Measurements from ENCODE around the gene UQCRH.

Gene UQCRH

DNA sequence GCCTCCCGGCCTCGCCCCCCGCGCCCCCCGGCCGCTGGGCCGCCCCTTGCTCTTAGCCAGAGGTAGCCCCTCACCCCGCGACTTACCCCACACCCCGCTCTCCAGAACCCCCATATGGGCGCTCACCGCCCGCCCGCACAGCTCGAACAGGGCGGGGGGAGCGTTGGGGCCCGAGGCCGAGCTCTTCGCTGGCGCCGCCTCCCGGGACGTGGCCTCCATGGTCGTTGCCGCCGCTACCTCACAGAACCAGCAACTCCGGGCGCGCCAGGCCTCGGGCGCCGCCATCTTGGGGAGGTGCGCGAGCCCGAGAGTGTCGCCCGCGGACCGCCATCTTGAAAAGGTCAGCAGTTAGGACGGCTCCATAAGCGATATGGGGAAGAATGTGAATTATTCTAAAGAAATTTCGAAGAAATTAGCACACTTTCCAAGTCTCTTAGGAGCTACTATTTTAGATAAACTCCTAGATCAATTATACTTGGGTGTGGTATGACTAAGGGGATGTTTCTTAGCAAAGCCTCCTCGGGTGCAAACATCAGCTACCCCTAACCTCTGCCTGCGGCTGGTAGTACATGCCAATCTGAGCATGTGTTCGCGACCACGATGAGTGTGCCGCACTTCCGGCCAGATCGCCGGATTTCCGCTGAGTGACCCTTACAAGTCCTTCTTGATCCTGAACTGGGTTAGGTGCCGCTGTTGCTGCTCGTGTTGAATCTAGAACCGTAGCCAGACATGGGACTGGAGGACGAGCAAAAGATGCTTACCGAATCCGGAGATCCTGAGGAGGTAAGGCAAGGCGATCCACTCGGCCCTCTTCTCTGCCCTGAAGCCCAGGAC is at the start of gene UQCRH, which contains the start of gene LRRC41:
UQCRH (plus strand) TSS at position 661 of the 834 bp plus-strand sequence; CDS start at position 730, 69 bp downstream.
LRRC41 (minus strand) TSS at position 579 of the 834 bp plus-strand sequence; CDS start at position 285, 294 bp downstream.
- peak; percentile 90 to 92 for DNase-seq (ENCODE audit: low read depth in 2 of 2)

DNA sequence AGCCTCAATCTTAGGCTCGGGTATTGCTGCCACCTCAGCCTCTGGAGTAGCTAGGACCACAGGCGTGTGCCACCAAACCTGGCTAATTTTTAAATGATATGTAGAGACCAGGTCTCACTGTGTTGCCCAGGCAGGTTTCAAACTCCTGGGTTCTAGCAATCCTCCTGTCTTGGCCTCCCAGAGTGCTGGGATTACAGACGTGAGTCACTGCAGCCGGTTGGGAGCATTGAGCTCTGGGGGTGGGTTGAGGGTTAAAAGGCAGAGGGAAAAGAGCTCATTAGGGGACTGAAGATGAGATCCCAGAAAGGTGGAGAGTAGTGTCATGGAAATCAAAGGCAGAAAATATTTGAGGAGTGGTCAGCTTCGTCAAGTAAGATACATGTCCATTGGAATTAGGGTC is 48.8 kb upstream of the UQCRH start:
- DNase-seq (ENCODE audit: low read depth in 2 of 2), result no peak

DNA sequence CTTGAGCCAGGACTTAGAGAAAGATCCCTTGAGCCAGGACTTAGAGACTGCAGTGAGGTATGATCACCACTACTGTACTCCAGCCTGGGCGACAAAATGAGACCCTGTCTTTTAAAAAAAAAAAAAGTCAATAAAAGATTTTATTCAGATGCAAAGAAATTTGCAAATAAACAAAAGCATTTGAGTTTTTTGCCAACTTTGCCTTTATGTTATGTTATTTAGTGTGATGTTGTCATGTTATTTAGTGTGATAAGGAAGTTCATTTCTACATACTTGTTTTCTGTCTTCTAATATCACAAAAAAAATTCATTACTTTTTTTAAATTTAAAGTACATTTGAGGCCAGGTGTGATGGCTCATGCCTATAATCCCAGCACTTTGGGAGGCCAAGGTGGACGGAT is 47.0 kb upstream of the UQCRH start:
- no peak for DNase-seq (ENCODE audit: low read depth in 2 of 2)

DNA sequence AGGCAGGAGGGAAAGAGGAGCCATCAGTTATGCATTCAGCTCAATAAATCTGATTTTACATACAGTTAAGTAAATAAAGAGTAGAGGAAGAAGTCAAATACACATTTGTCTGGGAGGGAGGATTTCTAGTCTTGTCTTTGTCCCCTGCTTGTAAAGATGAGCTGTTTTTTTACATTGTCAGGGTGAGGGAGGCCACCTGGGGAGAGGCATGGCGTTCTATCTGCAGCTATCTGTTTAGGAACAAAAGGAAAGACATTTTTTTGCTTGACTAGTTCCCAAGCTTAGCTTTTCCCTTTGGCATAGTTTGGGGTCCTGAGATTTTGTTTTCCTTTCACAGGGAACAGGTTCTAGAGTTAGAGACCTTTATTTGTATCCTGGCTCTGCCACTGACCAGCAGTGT is 41.0 kb upstream of the UQCRH start:
- DNase-seq (ENCODE audit: low read depth in 2 of 2), result no peak

DNA sequence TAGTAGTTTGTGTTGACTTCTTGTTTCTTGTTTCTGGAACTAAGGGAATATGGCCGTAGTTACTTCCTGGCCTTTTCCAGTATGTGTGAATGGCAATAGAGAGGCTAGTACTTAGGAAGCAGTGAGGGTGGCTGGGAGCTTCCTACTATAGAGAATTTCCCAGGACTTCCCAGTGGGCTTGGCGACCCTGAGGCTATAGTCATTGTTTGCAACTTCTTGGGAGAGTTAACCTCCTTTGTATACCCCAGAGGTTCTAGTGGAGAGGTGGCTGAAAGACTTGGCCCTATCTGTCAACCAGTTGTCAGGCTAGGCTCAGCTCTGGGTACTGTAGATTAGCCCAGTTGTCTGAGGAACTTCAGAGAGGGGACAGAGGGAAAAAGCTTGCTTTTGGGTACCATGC is 40.4 kb upstream of the UQCRH start:
- DNase-seq (ENCODE audit: low read depth in 2 of 2), result no peak

DNA sequence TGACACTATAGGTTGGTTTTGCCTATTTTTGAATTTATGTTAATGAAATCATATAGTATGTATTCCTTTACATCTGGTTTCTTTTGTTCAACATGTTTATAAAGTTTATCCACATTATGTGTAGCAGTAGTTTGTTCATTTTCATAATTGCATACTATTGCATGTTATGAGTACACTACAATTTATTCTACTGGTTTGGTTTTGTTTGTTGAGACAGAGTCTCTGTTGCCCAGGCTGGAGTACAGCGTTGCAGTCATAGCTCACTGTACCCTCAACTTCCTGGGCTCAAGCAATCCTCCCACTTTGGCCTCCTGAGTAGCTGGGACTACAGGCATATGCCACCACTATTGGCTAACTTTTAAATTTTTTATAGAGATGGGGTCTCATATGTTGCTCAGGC is 34.9 kb upstream of the UQCRH start:
- no peak for DNase-seq (ENCODE audit: low read depth in 2 of 2)

DNA sequence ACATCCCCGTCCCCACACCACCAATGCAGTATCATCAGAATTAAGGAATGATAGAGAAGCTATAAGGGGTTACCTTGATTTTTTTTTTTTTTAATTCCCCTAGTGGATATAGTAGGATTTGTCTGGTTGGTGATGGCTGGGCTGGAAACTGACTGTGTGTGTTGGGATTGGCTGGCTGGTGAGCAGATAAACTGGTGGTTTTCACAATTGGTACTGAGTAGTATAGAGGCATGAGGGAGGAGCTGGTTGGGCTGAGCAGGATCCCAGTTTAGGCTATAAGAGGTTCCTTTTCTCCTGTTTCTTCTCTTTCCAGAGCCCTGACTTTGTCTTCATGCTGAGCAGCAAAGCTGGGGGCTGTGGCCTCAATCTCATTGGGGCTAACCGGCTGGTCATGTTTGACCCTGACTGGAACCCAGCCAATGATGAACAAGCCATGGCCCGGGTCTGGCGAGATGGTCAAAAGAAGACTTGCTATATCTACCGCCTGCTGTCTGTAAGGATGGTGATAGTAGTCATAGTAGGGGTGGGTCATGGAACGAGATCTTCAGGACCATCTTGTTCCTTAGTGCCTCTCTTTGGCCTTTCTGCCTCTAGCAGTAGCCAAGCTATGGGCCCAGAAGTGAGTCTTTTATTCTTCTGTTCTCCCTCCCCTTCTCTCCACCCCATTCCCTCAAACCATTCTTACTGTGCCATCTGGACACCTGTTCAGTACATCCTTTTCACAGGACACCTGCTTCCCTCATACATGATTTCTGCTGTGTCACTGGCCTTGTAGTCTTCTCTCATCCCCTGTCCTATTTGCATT is 29.1 kb upstream of the UQCRH start:
- DNase-seq (ENCODE audit: low read depth in 2 of 2), result no peak

DNA sequence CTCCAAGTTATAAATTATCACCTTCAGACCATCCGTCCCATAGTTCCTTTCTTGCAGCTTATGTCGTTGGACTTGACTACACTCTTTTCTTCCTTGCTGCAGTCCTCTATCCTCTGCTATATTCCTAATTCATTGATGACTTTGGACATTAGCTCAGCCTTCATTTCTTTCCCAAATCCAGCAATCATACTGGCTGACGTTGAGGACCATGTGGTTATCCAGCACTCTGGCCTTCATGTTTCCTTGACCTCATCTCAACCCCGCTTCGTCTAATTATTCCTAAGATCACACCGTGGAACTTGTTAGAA is 28.5 kb upstream of the UQCRH start:
- DNase-seq (ENCODE audit: low read depth in 2 of 2), result no peak

DNA sequence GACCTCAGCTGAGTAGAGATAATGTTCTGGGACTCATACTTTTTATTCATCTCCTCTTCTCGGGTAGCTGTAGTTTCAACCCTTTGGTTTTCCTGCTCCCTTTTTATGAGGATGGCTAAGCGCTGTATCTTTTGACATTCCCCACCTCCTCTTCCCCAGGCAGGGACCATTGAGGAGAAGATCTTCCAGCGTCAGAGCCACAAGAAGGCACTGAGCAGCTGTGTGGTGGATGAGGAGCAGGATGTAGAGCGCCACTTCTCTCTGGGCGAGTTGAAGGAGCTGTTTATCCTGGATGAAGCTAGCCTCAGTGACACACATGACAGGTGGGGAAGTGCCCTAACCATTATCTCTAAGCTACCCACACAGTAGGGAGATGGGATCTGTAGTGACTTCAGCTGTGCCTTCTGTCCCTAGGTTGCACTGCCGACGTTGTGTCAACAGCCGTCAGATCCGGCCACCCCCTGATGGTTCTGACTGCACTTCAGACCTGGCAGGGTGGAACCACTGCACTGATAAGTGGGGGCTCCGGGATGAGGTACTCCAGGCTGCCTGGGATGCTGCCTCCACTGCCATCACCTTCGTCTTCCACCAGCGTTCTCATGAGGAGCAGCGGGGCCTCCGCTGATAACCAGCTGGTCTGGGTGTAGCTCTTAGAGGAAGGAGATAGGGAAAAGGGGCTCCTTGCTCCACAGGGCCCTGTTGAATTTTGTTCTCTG is 25.7 kb upstream of the UQCRH start:
- no peak for DNase-seq (ENCODE audit: low read depth in 2 of 2)

DNA sequence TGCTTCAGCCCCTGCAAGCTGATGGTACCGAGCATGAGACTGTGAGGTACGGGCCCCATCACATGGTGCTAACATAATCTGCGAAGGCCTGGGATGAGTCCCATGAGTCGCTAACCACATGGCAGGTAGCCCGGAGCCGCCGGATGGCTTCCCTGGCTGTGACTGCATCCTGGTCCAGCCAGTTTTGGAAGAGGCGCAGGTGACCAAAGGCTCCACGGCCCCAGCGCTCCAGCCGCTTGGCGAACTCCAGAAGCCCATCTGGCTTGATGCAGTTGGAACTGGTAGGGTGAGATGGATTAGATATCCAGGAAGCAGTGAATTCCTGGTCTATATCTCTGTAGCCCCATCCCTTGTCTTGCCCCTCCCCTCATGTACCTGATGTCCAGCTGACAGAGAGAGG is 24.7 kb upstream of the UQCRH start:
- DNase-seq (ENCODE audit: low read depth in 2 of 2), result no peak

DNA sequence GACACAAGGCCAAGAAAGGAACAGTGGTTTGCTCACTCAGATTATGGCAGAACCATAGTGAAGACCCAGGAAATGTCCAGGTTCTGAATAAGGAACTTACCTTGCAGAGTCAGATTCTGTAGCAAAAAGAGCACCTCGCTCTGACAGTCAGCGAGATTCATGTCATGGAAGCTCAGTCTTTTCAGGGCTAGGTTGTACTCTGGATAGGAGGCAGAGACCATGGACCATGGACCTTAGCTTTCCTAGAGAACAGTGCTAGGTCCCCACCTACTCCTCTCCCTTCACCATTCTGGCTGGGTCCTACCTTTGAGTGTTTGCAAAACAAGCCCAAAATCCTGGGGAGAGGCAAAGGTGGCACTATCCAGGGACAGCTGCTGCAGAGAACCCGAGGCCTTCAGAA is 23.4 kb upstream of the UQCRH start:
- DNase-seq (ENCODE audit: low read depth in 2 of 2), result no peak

DNA sequence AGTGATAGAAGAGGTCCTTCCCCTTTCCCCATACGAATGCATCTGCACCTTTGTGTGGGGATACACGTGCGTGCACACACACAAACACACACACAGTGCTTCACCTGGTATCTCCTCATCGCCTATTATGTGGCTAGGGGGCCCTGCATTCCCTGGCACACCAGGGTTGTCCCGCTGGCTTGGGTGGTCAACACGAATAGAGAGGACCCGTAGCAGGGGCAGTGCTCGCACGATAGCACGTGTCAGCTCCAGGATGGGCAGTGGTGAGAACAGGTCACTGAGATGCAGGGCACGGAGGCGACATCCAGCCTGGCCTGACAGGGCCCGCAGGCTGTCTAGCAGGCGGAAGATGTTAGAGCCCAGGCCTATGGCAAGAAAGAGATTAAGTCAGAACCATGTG is 22.5 kb upstream of the UQCRH start:
- DNase-seq (ENCODE audit: low read depth in 2 of 2), result no peak

DNA sequence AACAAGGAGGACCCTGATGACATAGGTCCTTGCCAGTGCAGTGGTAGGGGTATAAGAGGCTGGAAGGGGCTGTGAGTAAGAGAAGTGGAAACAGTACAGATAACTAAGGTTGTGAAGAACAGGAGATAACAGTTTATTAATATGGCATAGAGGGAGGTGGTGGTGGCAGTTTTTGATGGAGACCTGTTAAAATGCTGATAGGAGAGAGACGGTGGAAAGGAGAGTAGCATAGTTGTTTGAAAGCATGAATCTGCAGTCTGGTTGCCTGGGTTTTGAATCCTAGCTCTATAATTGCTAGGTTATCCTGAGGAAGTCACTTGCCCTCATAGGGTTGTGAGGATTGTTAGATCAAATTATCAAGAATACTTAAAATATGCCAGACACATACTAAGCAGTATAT is 19.4 kb upstream of the UQCRH start:
- no peak for DNase-seq (ENCODE audit: low read depth in 2 of 2)

DNA sequence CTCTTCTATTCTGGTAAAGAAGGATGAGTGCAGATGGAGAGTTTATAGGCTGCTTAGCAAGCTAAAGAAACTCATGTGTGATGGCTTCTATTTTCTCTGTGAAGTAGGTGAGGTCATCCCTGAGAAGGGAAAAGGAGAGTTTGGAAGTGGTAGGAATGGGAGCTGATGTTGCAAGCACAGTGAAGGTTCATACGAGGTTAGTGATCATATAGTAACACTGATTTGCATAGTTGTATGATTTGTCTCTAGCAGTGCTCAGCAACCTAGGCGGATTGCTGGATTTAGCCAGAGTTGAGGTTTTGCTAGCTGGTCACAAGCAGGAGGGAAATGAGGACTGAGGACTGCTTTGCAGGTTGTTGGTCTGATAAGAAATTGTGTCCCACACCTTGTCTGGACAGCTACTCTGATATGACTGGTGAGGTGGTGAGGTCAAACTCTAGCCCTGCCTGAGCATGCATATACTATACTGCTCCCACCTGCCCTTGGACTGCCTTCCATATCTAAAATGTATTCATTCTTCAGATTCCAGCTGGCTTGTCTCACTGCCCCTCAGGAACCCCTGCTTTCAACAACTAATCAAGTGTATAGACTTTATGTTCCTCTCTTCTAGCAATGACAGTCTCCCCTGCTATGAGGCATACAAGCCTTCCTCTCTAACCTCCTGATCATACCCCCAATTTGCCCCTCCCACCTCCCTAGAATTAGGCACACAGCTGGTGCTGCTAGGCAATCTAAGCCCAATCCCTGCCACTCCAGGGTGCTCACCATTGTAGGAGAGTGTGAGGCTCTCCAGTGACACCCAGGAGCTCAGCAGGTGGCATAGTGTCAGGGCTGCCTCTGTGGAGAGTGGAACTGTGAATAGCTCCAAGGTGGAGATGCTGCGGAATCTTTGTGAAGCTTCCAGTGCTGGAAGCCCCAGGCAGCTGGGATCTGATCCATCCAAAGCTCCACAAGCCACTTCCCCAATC is 18.6 kb upstream of the UQCRH start:
- DNase-seq (ENCODE audit: low read depth in 2 of 2), result peak in 1 of 2 experiments; percentile 17

DNA sequence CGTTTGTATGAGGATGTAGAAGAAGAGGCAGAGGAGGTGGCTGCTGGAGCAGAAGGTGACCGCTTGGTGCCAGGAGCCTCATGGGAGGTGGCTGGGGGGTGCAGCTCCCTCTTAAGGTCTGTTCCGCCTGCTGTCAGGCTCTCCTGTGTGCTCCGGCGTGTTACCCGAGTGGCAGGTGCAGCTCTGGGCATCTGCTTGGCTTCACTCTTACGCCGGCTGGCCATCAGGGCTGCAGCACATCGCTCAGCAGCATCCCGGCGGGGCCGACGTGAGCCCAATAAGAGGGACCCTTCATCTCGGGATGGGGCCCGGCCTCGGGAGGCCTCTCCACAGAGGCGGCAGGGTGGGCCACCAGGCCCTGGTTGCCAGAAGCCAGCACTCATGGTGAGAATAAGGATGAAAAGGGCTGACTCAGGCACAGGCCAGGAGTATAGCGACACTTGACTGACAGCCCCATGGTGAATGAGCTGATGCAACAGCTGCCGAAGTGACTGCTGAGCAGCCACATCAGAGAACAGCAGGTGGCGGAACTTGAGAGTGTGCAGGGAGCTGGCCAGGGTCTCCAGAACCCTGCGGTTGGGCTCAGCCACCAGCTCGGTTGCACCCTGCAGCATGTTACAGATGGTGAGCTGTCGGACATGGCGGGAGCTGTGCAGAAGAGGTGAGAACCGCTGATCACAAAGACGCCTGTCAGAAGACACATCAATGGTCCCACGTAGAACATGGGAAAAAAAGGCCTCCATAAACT is 17.6 kb upstream of the UQCRH start:
- DNase-seq (ENCODE audit: low read depth in 2 of 2), result no peak

DNA sequence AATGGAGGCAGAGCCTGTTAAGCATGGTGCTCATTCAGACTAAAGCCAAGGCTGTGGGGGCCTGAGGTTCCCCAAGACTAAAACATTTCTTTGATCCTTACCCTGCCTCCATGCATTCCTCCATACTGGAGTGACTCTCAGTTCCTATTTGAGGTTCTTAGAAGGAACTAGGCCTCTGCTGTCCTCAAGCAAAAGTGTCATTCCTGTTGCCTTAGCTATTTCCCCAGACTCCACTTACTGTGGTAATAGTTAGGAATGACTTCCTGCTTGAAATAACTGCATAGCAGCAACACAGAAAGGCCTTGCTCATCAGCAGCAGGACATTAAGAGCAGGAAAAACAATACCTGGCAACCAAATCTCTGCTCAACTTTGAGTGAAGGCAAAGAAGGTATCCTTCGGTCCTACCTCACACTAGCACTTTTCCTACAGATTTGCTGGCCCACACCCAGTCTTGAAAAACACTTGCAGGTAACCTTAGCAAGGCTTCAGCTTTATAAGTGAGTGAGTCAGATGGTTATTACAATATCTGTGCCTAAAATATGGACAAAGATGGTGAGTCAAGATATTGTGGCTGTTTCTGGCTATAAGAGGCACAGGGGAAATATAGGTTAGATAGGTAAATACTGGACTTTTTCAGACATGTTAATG is 14.9 kb upstream of the UQCRH start:
- peak in 1 of 2 experiments; percentile 16 for DNase-seq (ENCODE audit: low read depth in 2 of 2)

DNA sequence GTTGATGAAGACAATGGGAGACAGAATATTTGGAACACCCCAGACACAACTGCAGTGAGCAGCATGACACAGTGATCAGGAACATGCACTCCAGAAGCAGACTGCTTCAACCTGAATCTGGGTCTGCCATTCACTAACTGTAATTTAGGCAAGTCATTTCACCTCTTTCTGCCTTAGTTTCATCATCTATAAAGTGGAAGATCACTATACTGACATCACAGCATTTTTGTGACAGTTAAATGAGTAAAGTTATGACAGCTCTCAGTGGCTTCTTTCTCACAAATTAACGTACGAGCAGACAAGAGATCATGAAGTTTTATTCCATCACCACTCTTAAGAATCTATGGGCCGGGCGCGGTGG is 14.4 kb upstream of the UQCRH start:
- DNase-seq (ENCODE audit: low read depth in 2 of 2), result no peak

DNA sequence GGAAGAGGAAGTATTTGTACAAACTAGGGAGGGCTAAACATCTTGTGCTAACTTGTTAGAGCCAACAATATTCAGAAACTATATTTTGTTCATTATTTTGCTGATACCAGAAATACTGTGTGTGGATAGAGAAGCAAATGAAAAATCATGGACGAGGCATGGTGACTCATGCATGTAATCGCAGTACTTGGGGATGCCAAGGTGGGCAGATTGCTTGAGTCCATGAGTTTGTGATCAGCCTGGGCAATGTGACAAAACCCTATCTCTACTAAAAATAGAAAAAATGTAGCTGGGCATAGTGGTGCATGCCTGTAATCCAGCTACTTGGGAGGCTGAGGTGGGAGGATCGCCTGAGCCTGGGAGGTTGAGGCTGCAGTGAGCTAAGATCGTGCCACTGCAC is 13.5 kb upstream of the UQCRH start:
- DNase-seq (ENCODE audit: low read depth in 2 of 2), result no peak

DNA sequence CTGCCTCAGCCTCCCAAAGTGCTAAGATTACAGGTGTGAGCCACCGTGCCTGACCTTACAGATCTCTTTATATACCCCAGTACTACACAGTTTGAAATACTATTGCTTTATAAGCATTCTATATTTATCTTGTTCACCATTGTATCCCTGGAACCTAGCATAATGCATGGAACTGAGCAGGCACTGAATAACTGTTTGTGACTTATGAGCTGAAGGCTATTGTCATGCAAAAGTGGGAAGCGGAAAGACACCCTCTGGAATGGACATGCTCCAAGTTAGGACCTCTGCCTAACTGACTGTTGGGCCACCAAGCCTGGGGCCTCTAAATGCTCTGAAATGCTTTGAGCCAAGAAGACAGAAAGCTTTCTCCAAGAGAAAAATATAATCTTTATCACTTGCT is 8.2 kb upstream of the UQCRH start:
- no peak for DNase-seq (ENCODE audit: low read depth in 2 of 2)

DNA sequence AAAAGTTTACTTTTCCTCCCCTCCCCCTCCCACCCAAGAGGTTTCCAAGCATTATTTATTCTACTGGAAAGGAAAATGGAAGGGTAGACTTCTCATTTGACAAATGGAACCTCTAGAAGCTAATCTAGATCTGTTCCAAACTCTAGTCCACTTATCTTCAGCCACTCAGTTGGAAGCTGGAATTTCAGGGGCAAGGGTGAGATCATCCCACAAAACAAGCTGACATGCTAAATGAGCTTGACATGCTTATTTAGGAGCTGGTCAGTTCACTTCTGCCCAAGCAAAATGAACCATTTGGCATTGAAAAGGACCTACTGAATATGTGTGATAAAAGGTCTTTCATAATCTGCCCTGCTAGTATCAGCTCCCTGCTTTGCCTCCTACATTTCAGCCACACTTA is 5.1 kb upstream of the UQCRH start:
- DNase-seq (ENCODE audit: low read depth in 2 of 2), result no peak

Measured in fibroblast of skin of left quadriceps (primary cell).